ENCODE data around the gene TMEM147. TPM values are rescaled to one million over a fixed set of nuclear protein-coding genes. Genes with fewer than 3 reads are reported as not detected.

TMEM147 gene
- total and polyA plus RNA-seq, 10 of the 15 experiments (the other 5 are each of a cell fraction or from before 2014, with no cell fraction given) = 53.4 to 145 (median 79.3) TPM

GRCh38 chr19:35517342-35517741 lies 28.1 kb upstream of the TMEM147 start:
- no peak overlapping the region for H2AFZ ChIP-seq (ENCODE audit: control insufficient read depth, low read depth, low read length)
- ChIA-PET CTCF (interaction anchor here (0.8 kb wide), 1 partner anchor 8 kb away, joined by 5 read pairs; no protein-coding TSS in a partner anchor), POLR2A (interaction anchor here (0.6 kb wide), 1 partner anchor 97 kb away, joined by 3 read pairs; no protein-coding TSS in a partner anchor), SMC1A (ENCODE audit: uncharacterized antibody, unreplicated experiment) (interaction anchor here (2.6 kb wide), 1 partner anchor 31 kb away, joined by 8 read pairs; no protein-coding TSS in a partner anchor), RAD21 (ENCODE audit: unreplicated experiment) (no interaction called here)
- H3K4me1 ChIP-seq (ENCODE audit: control insufficient read depth, insufficient read depth, low read length) = no peaks in the 10 kb centered on the region
- no peak overlapping the region for H3K4me2 ChIP-seq (ENCODE audit: control insufficient read depth, insufficient read depth)
- no peaks in the 10 kb centered on the region for H3K79me2 ChIP-seq (ENCODE audit: control insufficient read depth, insufficient read depth, low read length)
- no peaks in the 10 kb centered on the region for H4K20me1 ChIP-seq (ENCODE audit: control insufficient read depth, insufficient read depth)
- no peak for DNase-seq (ENCODE audit: low read depth, low spot score)
- H3K27ac ChIP-seq (ENCODE audit: control insufficient read depth, insufficient read depth) = no peak overlapping the region
- in situ Hi-C loops (cut with MboI) = no loop called here
- no TSS peak for BruUV-seq (replicated peaks)
- no peak overlapping the region for H3K9ac ChIP-seq (ENCODE audit: control insufficient read depth, insufficient read depth, low read length)
- no peak for ATAC-seq
- intact Hi-C loops (cut with micrococcal nuclease; ENCODE audit: unreplicated experiment) = no loop called here
- H3K4me3 ChIP-seq = no peak overlapping the region
- no peaks in the 10 kb centered on the region for H3K9me3 ChIP-seq (replicated peaks; ENCODE audit: control insufficient read depth, insufficient read depth, low read length)
- FAIRE-seq = no peak
- no peaks in the 10 kb centered on the region for H3K27me3 ChIP-seq (replicated peaks in 1 of 2; ENCODE audit: control insufficient read depth in 2 of 2, insufficient read depth in 2 of 2, low read length in 1 of 2)
- H3K36me3 ChIP-seq (ENCODE audit: control insufficient read depth in 2 of 2, insufficient read depth in 2 of 2, low read length in 1 of 2) = no peaks in the 10 kb centered on the region
- WGBS (ENCODE audit: insufficient coverage, insufficient replicate concordance, low lambda C conversion rate, missing lambda C conversion rate) = 63% methylated on average over 2 of the region's 2 CpGs
- TF ChIP-seq ATF7 (IDR thresholded peaks at IDR 0.05; ENCODE audit: low read depth) (no peak), ELK1 (IDR thresholded peaks at IDR 0.05; ENCODE audit: low read depth, low read length) (no peak), IRF4 (IDR thresholded peaks at IDR 0.05; ENCODE audit: low read depth, low read length) (no peak), STAT3 (IDR thresholded peaks at IDR 0.05; ENCODE audit: low read depth, low read length) (no peak), MEF2A (IDR thresholded peaks at IDR 0.05; ENCODE audit: insufficient read depth, low read depth, low read length) (no peak), YY1 (IDR thresholded peaks at IDR 0.05; ENCODE audit: low read depth, low read length) (no peak), SP1 (IDR thresholded peaks at IDR 0.05; ENCODE audit: low read depth, low read length) (no peak), ZNF384 (IDR thresholded peaks at IDR 0.05; ENCODE audit: borderline replicate concordance, low read depth, low read length) (no peak), KDM1A (IDR thresholded peaks at IDR 0.05; ENCODE audit: borderline replicate concordance) (no peak), REST (IDR thresholded peaks at IDR 0.05; ENCODE audit: low read depth, low read length) (no peak), CTCF (IDR thresholded peaks at IDR 0.05 in 2 of 3, conservative IDR thresholded peaks at IDR 0.05 in 1 of 3; ENCODE audit: control insufficient read depth in 2 of 3, extremely low read depth in 1 of 3, insufficient read depth in 1 of 3, low read depth in 3 of 3, low read length in 3 of 3) (no peak), NRF1 (conservative IDR thresholded peaks at IDR 0.05; ENCODE audit: low read depth, low read length) (no peak), SIX5 (IDR thresholded peaks at IDR 0.05; ENCODE audit: low read depth, low read length, severe bottlenecking) (no peak), RB1 (IDR thresholded peaks at IDR 0.05; ENCODE audit: borderline replicate concordance) (no peak), IRF5 (IDR thresholded peaks at IDR 0.05; ENCODE audit: borderline replicate concordance) (no peak), ZNF217 (IDR thresholded peaks at IDR 0.05) (no peak), EP300 (IDR thresholded peaks at IDR 0.05; ENCODE audit: borderline replicate concordance in 1 of 2, control insufficient read depth in 1 of 2, low read depth in 2 of 2, low read length in 2 of 2) (no peak)

Data from GM12878 (cell line).